GM21619 (cell line): ENCODE measurements around the gene TM4SF20.

ENCODE experiments used
- ATAC-seq: cut with Tn5 transposase; IDR thresholded peaks from one replicate; pipeline ENCODE4 v1.9.1; 2021; ENCODE audit not compliant: unreplicated experiment

TM4SF20 gene, protein sequence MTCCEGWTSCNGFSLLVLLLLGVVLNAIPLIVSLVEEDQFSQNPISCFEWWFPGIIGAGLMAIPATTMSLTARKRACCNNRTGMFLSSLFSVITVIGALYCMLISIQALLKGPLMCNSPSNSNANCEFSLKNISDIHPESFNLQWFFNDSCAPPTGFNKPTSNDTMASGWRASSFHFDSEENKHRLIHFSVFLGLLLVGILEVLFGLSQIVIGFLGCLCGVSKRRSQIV

DNA sequence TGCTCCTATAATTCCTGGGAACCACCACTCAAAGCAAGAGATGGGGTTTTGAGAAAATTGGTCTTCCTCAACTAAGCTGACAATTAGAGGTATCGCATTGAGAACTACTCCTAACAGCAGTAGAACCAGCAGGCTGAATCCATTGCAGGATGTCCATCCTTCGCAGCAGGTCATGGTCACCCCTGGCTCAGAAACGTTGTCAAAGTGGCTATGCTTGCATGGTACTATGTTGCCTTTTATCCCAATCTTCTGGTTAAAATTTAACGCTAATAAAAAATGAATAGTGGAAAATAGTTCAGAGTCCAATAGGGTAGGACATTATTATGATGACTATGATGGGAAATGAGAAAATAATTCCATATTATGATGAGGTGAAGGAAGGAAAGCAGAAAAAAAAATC, at the start of gene TM4SF20:
TSS of gene TM4SF20 (minus strand) at position 212 of the 400 bp plus-strand sequence. CDS start at position 174, 38 bp downstream.
- ATAC-seq: no peak

DNA sequence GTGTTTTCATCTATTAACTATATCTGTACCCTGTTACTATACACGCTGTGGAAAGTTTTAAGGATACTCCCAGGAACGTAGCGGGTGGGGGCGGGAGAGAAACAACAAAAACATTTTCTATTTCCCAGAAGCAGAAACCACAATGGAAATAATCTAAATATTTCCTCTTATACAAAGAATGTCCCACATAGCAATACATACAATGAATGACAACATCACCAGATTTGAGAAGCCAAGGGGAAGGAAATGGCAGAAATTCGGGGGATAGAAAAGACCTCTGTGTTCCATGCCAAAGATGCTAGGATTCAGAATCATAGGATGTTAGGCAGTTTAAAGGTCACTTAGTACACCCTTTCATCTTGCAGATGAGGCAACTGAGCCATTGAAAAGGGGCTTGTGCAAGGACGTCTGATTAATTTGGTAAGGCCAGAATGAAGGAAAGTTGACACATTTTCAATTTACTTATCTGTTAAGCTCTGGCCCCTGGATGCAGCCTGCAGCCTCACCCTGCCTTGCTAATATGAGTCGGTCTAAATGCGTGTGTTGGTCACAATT, 49.7 kb upstream of the TM4SF20 start:
- no peak for ATAC-seq

DNA sequence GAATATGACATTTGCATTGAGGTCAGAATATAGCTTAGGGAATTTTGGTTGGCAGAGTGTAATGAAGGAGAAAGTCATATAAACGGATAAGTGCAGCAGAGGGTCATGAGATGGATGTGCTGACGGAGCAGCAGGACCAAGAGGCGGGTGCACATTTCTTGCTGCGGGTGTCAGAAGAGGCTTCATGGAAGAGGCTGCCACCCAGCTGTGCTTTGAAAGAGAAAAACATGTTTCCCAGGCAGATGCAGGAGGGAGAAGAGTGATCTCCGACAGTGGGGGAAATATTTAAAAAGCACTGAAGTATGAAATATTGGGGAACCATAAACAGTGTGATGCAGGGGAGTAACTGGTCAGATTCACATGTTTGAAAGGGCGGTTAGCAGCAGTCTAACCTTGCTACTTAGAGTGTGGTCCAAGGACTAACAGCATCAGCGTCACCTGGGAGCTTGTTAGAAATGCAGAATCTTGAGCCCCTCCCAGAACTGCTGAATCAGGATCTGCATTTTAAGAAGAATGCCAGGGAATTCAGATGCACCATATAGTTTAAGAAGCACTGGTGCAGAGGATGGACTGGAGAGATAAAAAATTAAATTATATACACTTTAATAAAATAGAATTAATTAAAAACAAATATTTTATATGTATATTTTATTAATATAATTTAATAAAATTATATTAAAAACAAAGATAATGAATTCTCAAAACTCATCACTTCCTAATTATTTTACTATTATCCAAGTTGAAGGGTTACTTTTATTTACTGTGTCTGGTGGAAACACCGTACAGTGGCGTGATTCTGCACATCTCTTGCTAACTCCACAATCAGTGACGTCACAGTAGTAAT, 44.8 kb upstream of the TM4SF20 start:
- ATAC-seq: no peak

DNA sequence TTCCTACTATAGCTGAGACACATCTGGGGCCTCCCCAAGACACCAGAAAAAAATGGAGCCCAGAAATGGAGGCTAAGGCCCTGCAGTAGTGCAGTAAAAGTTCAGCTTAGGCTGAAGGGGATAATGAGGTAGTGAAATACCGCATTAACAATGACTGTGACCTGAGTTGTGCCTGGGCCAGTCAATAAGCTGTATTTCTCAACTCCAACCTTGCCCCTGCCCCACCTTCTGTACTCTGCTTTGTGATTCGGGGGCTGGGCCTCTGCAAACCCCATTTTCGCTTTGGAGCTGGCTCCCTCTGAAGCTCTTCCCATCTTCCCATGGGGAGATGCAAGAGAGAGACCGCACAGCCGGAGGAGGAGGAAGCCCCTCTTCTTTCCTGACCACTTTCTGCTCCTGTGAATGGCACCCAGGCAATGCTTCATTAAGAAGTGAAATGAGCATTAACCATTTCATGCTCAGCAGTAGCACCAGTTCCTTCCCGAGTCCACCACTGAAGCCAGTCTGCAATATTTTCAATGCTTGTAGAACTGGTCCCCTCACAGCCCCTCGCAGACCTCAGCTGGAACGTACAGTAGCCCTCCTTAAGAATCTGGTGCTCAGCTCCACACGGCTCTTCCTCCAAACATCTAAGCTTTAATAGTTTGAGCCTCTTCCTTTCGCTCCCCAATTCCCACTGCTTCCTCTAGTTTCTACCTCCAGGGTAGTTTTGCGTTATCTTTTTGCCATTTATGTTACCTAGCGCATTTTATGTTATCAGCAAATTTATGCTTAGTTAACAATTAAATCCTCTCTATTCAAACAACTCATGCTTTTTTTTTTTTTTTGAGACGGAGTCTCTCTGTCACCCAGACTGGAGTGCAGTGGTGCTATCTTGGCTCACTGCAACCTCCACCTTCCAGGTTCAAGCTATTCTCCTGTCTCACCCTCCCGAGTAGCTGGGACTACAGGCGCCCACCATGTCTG, 41.3 kb upstream of the TM4SF20 start:
- no peak for ATAC-seq

DNA sequence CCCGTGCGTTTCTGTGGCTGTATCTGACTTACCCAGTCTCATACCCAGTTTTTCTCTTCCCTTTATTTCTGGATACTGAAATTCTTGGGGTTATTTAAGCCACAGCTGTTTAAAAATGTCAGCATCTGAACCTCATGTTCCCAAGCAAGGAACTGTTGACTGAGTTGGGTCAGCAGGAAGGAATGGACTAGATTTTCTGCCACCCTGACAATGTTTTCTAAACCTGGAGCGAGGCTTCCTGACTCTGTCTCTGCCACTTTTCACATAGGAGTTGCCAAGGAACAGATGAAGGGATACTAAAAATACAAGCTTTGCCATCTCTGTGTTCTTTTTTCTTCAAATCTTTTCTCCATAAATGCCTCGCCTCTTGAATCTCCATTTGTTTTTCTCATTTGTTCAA, 37.6 kb upstream of the TM4SF20 start:
- ATAC-seq: no peak

DNA sequence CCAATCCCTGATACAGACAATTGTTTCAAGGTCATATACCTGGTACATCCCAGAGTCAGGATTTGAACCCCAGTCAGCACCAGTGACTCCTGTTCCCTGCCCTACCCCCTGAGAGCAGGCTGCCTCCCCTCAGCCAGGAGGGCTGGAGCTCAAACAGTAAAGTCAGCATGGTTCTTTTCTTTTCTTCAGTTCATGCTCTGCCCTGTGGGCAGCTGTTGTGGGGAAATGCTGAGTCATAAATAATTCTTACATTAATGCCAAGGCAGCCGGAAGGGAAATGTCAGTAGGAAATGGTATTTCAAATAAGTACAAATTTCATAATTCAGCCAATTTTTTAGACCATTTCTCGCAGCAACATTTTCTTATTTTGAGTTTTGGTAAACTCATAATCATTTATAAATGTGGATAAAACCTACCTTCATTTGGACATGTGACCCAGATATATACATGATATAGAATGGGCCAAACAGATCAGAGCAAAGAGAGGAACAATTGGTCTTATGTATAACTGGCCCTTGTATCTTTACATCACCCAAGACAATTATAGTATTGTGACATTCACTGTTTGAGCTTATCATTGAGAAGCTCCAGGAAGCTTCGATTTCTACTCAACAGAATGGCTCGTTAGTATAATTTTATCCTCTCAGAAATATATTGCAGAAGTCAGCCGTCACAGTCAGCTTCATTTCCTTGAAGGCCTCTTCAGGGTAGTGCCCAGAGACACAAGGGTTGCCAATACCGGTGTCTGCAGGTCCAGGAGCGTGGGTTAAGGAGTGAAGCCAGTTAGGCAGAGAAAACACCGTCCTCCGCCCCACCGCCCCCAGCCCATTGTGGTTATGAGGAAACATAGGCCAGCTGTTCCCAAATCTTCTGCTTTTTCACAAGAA, 36.7 kb upstream of the TM4SF20 start:
- ATAC-seq: peak; percentile 31

DNA sequence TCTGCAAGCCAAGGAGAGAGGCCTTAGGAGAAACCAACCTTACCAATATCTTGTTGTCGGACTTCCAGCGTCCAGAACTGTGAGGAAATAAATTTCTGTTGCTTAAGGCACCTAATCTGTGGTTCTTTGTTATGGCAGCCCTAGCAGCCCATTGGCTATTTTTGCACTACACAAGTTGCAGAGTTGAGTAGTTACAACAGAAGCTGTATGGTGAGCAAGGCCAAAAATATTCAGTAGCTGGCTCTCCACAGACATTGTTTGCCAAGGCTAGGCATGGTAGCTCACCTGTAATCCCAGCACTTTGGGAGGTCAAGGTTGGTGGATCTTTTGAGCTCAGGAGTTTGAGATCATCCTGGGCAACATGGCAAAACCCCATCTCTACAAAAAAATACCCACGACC, 35.7 kb upstream of the TM4SF20 start:
- no peak for ATAC-seq

DNA sequence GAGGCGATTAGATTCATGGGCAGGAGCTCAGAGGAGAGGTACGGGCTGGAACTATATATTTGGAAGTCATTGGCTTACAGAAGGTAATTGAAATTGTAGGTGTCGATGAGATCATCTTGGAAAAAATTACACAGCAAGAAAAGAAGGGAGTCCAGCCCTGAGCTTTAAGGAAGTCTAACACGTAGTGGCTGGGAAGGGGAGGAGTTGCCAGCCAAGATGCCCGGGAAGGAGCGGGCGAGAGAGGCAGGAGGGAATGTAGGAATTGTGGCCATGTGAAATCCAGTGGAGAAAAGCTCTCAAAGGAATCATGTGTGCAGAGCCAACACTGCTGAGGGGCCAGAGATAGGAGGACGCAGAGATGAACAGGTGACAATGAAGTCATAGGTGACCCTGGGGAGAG, 34.3 kb upstream of the TM4SF20 start:
- ATAC-seq: no peak

DNA sequence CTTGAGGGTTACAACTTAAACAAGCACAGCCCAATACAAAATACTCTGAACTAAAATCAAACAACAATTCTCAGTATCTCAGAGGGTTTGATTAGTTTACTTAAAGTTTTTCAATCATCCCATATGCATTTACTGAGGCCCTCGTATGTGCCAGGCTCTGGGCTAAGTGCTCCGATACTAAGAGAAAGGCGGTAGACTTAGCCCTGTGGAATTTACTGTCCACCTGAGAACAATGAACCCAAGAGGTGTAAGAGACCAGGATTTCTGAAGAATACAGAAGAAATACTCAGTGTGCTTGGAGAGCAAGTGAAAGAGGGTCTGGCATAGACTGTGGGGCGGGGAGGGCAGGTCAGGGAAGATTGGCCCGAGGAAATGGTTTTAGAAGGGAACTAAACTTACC, 33.8 kb upstream of the TM4SF20 start:
- ATAC-seq: no peak

DNA sequence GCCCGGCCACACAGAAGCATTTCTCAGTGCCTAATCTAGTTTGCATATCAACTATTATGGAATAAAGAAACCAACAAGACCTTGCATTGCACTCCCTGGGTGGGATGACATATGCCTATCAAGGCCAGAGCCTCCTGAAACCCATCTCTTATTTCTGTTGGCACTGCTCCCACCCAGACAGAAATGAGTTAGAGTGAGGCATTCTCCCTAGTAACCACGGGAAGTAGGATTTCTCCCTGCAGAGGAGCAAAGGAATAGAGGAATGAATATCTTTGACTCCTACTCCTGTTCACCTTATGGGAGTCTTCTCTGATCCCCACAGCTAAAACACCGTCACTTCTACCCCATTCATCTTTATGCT, 32.9 kb upstream of the TM4SF20 start:
- no peak for ATAC-seq

DNA sequence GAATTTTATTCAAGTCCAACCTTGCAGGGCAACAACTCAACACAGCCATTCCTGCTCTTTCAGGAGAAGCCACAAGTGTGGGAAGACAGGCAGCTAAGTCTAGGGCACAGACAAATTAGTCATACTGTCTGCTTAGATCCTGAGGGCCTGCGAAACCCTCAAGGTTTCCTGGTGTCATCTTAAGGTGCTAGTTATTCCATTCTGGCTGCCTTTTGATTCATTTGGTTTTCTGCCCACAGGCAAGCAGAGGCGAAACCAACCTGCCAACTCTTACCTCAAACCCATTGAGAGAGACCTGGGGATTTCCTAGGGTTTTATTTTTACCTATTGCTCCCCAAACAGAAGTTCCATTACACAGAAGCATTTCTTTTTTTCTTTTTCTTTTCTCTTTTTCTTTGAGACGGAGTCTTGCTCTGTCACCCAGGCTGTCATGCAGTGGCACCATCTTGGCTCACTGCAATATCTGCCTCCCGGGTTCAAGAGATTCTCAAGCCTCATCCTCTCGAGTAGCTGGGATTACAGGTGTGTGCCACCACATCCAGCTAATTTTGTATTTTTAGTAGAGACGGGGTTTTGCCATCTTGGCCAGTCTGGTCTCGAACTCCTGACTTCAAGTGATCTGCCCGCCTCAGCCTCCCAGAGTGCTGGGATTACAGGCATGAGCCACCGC, 32.3 kb upstream of the TM4SF20 start:
- ATAC-seq: peak; percentile 79

DNA sequence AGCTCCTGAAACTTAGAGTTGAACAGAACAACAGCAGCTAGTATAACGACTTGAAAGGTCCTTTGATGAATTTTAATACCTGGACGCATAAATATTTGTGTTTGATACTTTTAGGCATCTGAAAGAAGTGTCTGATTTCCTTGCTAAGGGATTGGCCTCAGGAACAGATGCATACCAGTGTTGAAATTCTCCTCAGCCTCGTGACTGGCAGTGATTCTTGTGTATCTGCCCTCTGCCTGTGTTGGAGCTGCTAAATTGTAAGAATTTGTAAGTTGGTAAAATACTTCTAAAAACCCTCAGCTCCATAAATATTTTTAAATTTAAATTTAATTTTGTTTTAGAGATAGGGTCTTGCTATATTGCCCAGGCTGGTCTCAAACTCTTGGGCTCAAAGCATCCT, 31.1 kb upstream of the TM4SF20 start:
- ATAC-seq: no peak

DNA sequence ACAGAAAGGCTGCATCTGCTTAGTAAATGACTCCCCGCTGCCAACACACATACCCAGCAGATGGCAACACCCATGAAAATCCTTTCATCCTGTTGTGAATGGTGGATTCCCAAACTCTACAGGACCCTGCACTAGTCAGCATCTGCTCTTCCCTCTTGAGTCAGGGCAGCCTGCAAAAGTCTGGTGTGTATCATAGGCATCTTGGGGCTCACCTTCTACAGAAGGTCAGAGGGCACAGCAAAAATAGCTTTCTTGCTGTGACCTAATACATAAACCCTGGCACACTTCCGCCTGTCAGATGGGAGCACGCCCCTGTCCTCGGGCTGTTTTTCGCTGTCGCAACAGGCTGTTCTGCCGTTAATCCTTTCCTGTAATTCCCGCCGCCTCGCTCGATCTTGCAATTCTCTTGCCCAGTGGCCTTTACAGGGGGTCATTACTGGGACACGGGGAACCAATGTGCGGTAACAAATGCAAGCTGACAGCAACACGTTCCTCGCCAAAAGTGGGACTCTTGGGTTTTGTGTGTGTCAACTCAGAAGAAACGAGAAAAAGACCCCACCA, 28.6 kb upstream of the TM4SF20 start:
- ATAC-seq: no peak

DNA sequence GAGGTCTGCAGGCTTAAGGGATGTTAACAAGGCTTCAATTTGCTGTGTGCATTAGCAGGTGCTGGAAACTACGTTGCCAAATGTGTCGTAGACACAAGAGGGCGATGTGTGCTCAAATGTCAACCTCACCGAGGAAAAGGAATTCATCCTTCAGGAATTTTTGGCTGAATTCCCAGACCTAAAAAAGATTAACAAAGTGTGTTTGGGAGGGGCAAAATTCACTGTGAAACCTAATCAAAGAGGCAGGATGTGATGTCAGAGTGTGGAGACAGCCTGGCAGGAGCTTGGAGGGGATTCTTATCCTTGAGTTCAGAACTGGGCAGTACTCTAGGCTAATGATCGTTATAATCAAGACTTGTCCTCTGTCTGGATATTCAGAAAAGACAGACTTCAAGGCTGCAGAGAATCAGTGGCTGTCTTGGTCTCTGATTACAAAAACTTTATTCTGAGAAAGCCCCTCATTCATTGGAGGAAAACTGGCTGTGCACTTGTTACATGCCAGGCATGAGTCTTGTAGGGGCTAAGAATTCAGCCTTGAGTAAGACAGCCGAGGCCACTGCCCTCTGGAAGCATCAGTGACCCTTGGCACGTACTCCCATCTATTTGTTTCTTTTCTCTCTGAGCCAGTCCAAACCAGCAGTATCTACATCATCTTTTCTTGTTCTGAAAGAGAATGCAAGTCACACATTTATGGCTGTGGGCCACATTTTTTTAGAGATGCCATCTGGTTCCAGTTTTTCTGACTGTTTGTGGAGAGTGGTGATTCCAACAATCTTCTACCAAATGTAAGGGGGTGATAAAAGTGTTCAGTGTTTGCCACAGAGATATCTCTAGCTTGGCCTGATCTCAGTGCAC, 27.3 kb upstream of the TM4SF20 start:
- peak; percentile 39 for ATAC-seq

DNA sequence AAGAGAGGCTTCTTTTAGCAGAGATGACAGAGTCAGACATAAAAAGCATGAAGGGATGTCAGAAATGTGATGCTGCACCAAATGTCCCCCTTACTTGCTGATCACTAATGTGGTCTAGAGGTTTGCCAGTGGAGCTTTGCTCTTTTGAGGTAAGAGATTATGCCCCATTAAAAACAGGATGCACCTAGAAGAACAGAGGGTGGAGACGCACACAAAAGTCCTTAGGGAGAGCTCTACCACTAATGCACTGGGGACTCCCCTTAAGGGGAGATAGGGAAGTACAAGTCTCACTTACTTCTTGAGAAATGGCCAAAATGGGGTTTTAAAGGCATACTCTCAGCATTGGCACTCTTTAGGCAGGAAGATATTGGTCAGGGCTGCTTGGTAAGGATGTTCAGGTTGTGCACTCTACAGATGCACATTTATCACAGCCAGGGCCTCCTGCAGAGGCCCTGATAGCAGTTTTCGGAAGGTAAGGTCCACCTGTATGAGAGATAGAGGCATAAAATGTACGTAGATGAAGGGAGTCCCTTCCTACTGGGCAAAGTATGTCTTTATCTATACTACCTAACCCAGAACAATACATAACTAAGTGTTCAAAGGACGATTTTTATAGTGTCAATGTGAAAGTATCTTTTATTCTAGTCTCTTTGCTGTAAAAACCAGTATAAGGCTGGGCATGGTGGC, 25.6 kb upstream of the TM4SF20 start:
- no peak for ATAC-seq

DNA sequence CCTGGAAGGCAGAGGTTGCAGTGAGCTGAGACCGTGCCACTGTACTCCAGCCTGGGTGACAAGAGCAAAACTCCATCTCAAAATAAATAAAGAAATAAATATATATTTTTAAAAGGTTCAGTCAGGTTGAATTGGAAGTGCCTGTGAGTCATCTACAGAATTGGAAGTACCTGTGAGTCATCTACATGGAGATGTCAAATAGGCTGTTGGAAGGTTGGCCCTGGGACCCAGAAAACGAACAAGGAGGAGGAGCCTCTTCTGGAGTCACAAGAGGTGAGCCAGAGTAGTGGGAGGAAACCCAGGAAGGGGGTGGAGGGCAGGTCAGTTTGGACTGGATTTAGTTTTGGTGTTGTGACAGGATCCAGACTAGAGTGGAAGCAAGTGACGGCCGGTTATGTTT, 23.9 kb upstream of the TM4SF20 start:
- ATAC-seq: no peak

DNA sequence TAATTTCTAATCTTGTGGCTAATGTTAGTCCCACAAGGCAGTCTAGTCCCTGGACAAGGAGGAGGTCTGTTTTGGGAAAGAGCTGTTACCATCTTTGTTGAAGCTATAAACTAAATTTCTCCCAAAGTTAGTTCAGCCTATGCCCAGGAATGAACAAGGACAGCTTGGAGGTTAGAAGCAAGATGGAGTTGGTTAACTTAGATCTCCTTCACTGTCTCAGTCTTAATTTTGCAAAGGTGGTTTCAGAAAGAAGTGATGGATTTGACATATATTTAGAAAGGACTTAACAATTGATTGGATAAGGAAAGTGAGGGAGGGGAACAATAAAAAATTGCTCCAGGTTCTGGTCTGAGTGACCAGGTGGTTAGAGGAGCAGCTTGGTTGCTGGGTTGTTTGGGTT, 23.2 kb upstream of the TM4SF20 start:
- ATAC-seq: no peak

DNA sequence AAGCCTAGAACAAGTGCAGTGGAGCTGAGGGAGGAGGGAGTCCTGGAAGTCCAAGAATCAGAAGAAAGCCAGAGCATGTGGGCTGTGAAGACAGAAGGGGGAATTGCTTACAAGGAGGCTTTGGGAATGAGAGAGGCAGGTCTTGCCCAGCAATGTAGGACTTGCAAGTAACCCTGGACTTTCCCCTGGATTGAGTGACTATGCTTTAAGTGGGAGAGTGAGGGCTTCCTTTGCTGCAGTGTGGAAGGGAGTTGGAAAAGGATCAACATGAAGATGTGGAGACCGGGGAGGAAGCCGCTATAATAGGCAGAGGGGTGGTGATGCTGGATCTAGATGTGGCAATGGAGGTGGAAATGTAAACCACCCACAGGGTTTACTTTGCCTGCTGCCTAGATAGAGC, 22.4 kb upstream of the TM4SF20 start:
- ATAC-seq: no peak
